Activated CD4-positive, alpha-beta T cell treated with anti-CD3 and anti-CD28 coated beads, Interleukin-2, amount 10 ng/mL, durations not matched to agents 7 days and 5 days (primary cell): ENCODE results near the gene ECM1. TPM values are rescaled to one million over a fixed set of nuclear protein-coding genes. Genes with fewer than 3 reads are reported as not detected.
A peak's percentile ranks its signal among the peaks of the same experiment; 100 is the strongest.

Experiments
- CTCF ChIA-PET: fragments of 350-600 bp; sonication (Branson Sonifier 250); formaldehyde crosslinking; loops from one replicate; lab custom pipeline; 2021; ENCODE audit warnings: antibody characterized with exemption; lab: Charles Lee
- POLR2A ChIA-PET: fragments of 350-600 bp; sonication (Branson Sonifier 250); formaldehyde crosslinking; loops from one replicate; lab custom pipeline; 2021; ENCODE audit warnings: antibody characterized with exemption; lab: Charles Lee
- DNase-seq: peaks from one replicate; pipeline ENCODE4 v3.0.0-alpha.2; 2020
- H3K27ac Mint-ChIP-seq: one replicate; pipeline ENCODE4 v1.8.0; 2021; ENCODE audit warnings: mild to moderate bottlenecking, moderate library complexity, mixed read lengths
- H3K27me3 Mint-ChIP-seq: one replicate; pipeline ENCODE4 v1.8.0; 2021; ENCODE audit warnings: mixed read lengths
- H3K36me3 Mint-ChIP-seq: one replicate; pipeline ENCODE4 v1.8.0; 2021; ENCODE audit warnings: low read depth, mixed read lengths
- H3K4me1 Mint-ChIP-seq: one replicate; pipeline ENCODE4 v1.8.0; 2021; ENCODE audit warnings: mixed read lengths
- H3K4me3 Mint-ChIP-seq: one replicate; pipeline ENCODE4 v1.8.0; 2021; ENCODE audit warnings: mild to moderate bottlenecking, moderate library complexity, mixed read lengths
- H3K9me3 Mint-ChIP-seq: one replicate; pipeline ENCODE4 v1.8.0; 2021; ENCODE audit warnings: mixed read lengths
- total RNA-seq, 2 experiments: library from RNA; stranded (reverse); gene quantifications; one replicate each; pipeline ENCODE4 v1.2.3, GENCODE V29; 2021

The ECM1 gene
- total RNA-seq, 2 experiments from 2014 or later = 0.87 to 1.2 TPM

GRCh38 chr1:150557065-150557600, 49.2 kb downstream of the ECM1 start:
- no peak overlapping the region for H3K27ac Mint-ChIP-seq
- CTCF ChIA-PET = interaction anchor here (2.5 to 9.9 kb wide), 3 partner anchors 9 to 66 kb away, joined by 6 to 158 read pairs (median 84); partner anchors contain the start of genes ADAMTSL4 and MCL1
- no peak for DNase-seq

DNA sequence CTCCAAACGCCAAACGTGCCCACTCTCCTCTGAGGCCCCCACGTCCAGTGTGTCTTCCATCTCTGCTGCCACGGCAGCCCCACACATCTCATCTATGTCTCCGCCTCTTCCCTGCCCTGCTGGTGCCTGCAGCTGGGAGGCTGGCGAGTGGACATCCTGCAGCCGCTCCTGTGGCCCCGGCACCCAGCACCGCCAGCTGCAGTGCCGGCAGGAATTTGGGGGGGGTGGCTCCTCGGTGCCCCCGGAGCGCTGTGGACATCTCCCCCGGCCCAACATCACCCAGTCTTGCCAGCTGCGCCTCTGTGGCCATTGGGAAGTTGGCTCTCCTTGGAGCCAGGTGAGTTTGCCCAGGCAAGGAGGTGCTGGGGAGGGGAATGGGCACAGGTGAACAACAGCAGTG, 49.9 kb downstream of the ECM1 start:
- Mint-ChIP-seq H3K4me3 (no peak overlapping the region), H3K9me3 (no peaks in the 10 kb centered on the region), H3K27me3 (no peaks in the 10 kb centered on the region), H3K36me3 (peaks cover 1% of the 10 kb centered on the region), H3K27ac (no peak overlapping the region), H3K4me1 (peaks cover 29% of the 10 kb centered on the region)
- no peak for DNase-seq
- ChIA-PET POLR2A (no interaction called here), CTCF (interaction anchor here (0.5 to 9.9 kb wide), 5 partner anchors 10 to 121 kb away, joined by 3 to 158 read pairs (median 6); partner anchors contain the start of genes ADAMTSL4, ENSA and MCL1)

More at GRCh38 chr1:150557065-150557600, 49.2 kb downstream of the ECM1 start:
- H3K4me3 Mint-ChIP-seq = no peak overlapping the region
- H3K4me1 Mint-ChIP-seq = peaks cover 29% of the 10 kb centered on the region
- POLR2A ChIA-PET = no interaction called here
- no peaks in the 10 kb centered on the region for H3K9me3 Mint-ChIP-seq
- H3K27me3 Mint-ChIP-seq = no peaks in the 10 kb centered on the region
- H3K36me3 Mint-ChIP-seq = peaks cover 1% of the 10 kb centered on the region

GRCh38 chr1:150558303-150558704, 50.4 kb downstream of the ECM1 start:
- no peaks in the 10 kb centered on the region for H3K9me3 Mint-ChIP-seq
- ChIA-PET CTCF (interaction anchor here (0.5 to 9.9 kb wide), 7 partner anchors 10 to 122 kb away, joined by 3 to 158 read pairs (median 6); partner anchors contain the start of genes ADAMTSL4, ECM1, ENSA and MCL1), POLR2A (no interaction called here)
- H3K4me1 Mint-ChIP-seq = peaks cover 34% of the 10 kb centered on the region
- peaks cover 1% of the 10 kb centered on the region for H3K36me3 Mint-ChIP-seq
- H3K27me3 Mint-ChIP-seq = no peaks in the 10 kb centered on the region
- no peak for DNase-seq
- H3K27ac Mint-ChIP-seq = no peak overlapping the region
- no peak overlapping the region for H3K4me3 Mint-ChIP-seq

- ChIA-PET POLR2A (interaction anchor here (5.1 kb wide), 1 partner anchor 14 kb away, joined by 41 read pairs; no protein-coding TSS in a partner anchor), CTCF (interaction anchor here (0.6 to 9.9 kb wide), 17 partner anchors 11 to 382 kb away, joined by 3 to 158 read pairs (median 6); partner anchors contain the start of genes ADAMTSL4, CA14, ECM1 and ENSA)
- DNase-seq = no peak
- Mint-ChIP-seq H3K27ac (no peak overlapping the region), H3K4me3 (no peak overlapping the region), H3K9me3 (no peaks in the 10 kb centered on the region), H3K4me1 (peaks cover 41% of the 10 kb centered on the region), H3K36me3 (peaks cover 1% of the 10 kb centered on the region), H3K27me3 (no peaks in the 10 kb centered on the region)
These were observed 51.1 kb downstream of the ECM1 start for GRCh38 chr1:150558761-150559655.

DNA sequence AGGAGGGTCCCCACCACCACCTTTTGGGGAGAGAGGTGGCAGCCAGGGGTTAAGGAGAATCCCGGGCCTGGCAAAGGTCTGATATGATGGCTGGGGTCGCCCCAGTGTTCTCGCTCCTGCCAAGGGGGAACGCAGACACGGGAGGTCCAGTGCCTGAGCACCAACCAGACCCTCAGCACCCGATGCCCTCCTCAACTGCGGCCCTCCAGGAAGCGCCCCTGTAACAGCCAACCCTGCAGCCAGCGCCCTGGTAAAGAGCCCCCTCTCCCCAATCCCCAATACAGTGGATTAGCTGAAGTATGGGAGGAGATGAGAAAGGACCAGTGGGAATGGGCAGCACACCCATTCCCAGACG, 51.7 kb downstream of the ECM1 start:
- peaks cover 47% of the 10 kb centered on the region for H3K4me1 Mint-ChIP-seq
- peaks cover 1% of the 10 kb centered on the region for H3K36me3 Mint-ChIP-seq
- no peak overlapping the region for H3K27ac Mint-ChIP-seq
- no peaks in the 10 kb centered on the region for H3K27me3 Mint-ChIP-seq
- DNase-seq = no peak
- CTCF ChIA-PET = interaction anchor here (0.6 to 9.9 kb wide), 16 partner anchors 12 to 381 kb away, joined by 3 to 158 read pairs (median 6); partner anchors contain the start of genes ADAMTSL4, CA14, ECM1 and MCL1
- H3K9me3 Mint-ChIP-seq = no peaks in the 10 kb centered on the region
- no peak overlapping the region for H3K4me3 Mint-ChIP-seq
- POLR2A ChIA-PET = interaction anchor here (5.1 kb wide), 1 partner anchor 13 kb away, joined by 41 read pairs; no protein-coding TSS in a partner anchor

DNA sequence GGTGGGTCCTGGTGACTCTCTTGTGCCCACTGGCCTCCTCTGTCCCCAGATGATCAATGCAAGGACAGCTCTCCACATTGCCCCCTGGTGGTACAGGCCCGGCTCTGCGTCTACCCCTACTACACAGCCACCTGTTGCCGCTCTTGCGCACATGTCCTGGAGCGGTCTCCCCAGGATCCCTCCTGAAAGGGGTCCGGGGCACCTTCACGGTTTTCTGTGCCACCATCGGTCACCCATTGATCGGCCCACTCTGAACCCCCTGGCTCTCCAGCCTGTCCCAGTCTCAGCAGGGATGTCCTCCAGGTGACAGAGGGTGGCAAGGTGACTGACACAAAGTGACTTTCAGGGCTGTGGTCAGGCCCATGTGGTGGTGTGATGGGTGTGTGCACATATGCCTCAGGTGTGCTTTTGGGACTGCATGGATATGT, 52.1 kb downstream of the ECM1 start:
- Mint-ChIP-seq H3K27ac (peak overlapping the region; percentile 98), H3K4me3 (peak overlapping the region; percentile 84), H3K4me1 (peaks cover 51% of the 10 kb centered on the region), H3K27me3 (no peaks in the 10 kb centered on the region), H3K9me3 (no peaks in the 10 kb centered on the region), H3K36me3 (peaks cover 4% of the 10 kb centered on the region)
- POLR2A ChIA-PET = interaction anchor here (4.9 to 5.1 kb wide), 2 partner anchors 13 to 18 kb away, joined by 41 to 50 read pairs; partner anchors contain the start of gene MCL1
- CTCF ChIA-PET = interaction anchor here (0.6 to 9.9 kb wide), 30 partner anchors 12 to 439 kb away, joined by 3 to 158 read pairs (median 5); partner anchors contain the start of genes ADAMTSL4, CA14, ECM1 and ENSA
- peak; percentile 83 for DNase-seq

DNA sequence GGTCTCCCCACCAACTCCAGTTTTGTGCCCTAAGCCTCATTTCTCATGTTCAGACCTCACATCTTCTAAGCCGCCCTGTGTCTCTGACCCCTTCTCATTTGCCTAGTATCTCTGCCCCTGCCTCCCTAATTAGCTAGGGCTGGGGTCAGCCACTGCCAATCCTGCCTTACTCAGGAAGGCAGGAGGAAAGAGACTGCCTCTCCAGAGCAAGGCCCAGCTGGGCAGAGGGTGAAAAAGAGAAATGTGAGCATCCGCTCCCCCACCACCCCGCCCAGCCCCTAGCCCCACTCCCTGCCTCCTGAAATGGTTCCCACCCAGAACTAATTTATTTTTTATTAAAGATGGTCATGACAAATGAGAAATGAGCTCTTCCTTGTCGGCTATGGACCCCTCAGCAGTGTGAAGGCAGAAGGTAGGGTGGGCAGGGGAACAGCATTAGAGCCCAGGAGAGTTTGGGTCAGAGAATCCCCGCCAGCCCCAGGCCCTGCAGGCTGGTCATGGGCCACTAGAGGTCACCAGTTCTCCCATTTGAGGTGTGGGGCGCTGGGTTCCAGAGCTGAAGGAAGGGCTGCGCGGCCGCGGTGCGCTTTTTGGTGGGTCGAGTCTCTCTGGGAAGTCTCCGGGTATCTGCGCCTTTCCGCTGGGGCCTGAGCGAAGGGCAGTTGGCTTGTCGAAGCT, 52.8 kb downstream of the ECM1 start:
- peak; percentile 88 for DNase-seq
- peak overlapping the region; percentile 98 for H3K27ac Mint-ChIP-seq
- no peaks in the 10 kb centered on the region for H3K27me3 Mint-ChIP-seq
- H3K4me3 Mint-ChIP-seq = peak overlapping the region; percentile 84
- H3K4me1 Mint-ChIP-seq = peaks cover 52% of the 10 kb centered on the region
- POLR2A ChIA-PET = interaction anchor here (1.1 to 5.1 kb wide), 3 partner anchors 12 to 69 kb away, joined by 3 to 50 read pairs (median 41); partner anchors contain the start of genes ENSA and MCL1
- CTCF ChIA-PET = interaction anchor here (0.6 to 9.9 kb wide), 48 partner anchors 13 to 438 kb away, joined by 3 to 158 read pairs (median 4); partner anchors contain the start of genes ADAMTSL4, CA14, ECM1 and ENSA
- no peaks in the 10 kb centered on the region for H3K9me3 Mint-ChIP-seq
- H3K36me3 Mint-ChIP-seq = peaks cover 5% of the 10 kb centered on the region

DNA sequence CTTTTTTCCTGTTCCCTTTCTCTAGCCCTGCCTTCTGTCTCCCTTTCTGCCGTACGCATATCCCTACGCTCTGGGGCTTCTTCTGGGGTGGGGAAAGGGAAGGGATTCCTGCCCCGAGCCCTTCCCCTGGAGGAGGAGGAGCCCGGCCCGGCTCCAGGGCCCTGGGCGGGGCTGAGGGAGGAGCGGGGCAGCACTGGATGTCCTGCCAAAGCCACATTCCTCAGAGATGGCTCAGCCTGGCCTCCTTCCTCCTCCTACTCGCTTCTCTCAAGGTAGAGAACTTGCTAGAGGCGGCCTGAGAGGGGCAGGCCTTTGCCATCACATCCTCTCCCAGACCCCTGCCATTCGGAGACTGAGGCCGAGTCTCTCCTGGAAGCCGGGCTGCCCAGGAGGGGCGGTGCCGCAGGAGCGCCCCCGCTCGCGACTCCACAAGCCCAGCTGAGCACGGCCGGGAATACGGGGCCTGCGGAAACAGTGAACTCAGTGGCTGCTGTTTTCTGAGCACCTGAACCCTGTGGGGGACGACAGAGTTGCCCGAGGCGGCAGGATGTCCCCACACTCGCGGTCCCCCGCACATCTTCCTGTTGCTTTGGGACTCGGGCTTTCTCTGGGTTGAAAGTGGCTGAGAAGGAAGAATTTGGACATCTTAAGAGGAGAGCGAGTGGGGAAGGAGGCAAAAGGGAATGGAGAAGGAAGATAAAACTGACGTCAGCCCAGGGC, 53.5 kb downstream of the ECM1 start:
- peaks cover 59% of the 10 kb centered on the region for H3K4me1 Mint-ChIP-seq
- peak overlapping the region; percentile 84 for H3K4me3 Mint-ChIP-seq
- H3K27me3 Mint-ChIP-seq = no peaks in the 10 kb centered on the region
- POLR2A ChIA-PET = interaction anchor here (0.5 to 5.1 kb wide), 4 partner anchors 11 to 675 kb away, joined by 3 to 50 read pairs (median 22); partner anchors contain the start of genes ENSA and MCL1
- H3K9me3 Mint-ChIP-seq = no peaks in the 10 kb centered on the region
- peak; percentile 69 for DNase-seq
- H3K27ac Mint-ChIP-seq = peak overlapping the region; percentile 98
- CTCF ChIA-PET = interaction anchor here (0.5 to 9.9 kb wide), 39 partner anchors 13 to 498 kb away, joined by 3 to 158 read pairs (median 4); partner anchors contain the start of genes ADAMTSL4, CDC42SE1, ENSA and GOLPH3L
- peaks cover 9% of the 10 kb centered on the region for H3K36me3 Mint-ChIP-seq

GRCh38 chr1:150561974-150562445, 54.1 kb downstream of the ECM1 start:
- CTCF ChIA-PET = interaction anchor here (0.5 to 9.9 kb wide), 12 partner anchors 12 to 497 kb away, joined by 3 to 158 read pairs (median 4); partner anchors contain the start of genes CDC42SE1, ENSA, GOLPH3L and MCL1
- Mint-ChIP-seq H3K27me3 (no peaks in the 10 kb centered on the region), H3K4me3 (peak overlapping the region; percentile 84), H3K36me3 (peaks cover 11% of the 10 kb centered on the region), H3K4me1 (peaks cover 65% of the 10 kb centered on the region), H3K27ac (peak overlapping the region; percentile 98), H3K9me3 (no peaks in the 10 kb centered on the region)
- POLR2A ChIA-PET = interaction anchor here (0.5 to 5.1 kb wide), 3 partner anchors 11 to 676 kb away, joined by 3 to 50 read pairs (median 41); partner anchors contain the start of gene MCL1
- peak; percentile 93 for DNase-seq

DNA sequence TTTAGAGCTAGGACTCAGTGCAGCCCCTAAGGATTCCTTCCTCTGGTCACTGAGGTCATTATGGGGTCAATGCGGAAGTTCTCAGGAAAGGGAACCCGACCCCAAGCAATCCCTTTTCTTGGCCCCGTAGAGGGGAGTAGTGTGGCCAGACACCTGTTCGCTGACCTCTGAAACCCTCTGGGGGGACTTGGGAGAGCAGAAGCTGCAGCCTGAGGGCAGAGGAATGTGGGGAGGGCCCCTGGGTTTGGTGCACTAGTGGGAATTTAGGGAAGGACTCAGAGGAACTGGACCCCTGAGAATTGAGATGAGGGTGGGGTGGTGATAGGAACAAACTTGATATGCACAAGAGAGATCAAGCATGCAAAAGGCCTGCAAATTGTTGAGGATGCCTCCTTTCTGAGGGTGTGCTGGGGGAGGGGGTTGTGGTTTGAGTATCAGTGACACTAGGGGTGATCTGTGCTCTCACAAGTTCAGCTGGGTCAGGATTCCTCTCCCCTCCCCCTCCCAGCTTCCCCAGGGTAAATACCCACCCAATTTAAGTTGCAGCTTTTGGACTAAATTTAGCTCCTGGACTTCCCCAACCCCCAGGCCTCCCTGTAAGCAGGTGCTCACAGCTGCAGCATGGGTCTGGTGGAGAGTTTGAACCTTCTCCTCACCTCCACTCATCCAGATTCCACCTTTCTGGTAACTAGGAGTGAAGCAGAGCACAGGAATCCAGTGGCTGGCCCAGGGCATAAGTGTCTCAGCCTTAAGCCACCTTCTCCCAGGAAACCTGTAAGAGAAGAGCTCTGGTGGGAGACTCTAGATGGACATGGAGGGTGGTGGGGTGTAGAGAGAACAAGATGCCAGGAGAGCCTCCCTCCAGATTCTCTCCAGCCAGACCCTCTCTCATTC, 54.8 kb downstream of the ECM1 start:
- H3K36me3 Mint-ChIP-seq = peaks cover 11% of the 10 kb centered on the region
- CTCF ChIA-PET = interaction anchor here (0.5 to 9.9 kb wide), 13 partner anchors 11 to 496 kb away, joined by 3 to 158 read pairs (median 4); partner anchors contain the start of genes CDC42SE1, GOLPH3L and MCL1
- H3K4me3 Mint-ChIP-seq = peak overlapping the region; percentile 84
- H3K9me3 Mint-ChIP-seq = no peaks in the 10 kb centered on the region
- H3K27me3 Mint-ChIP-seq = no peaks in the 10 kb centered on the region
- POLR2A ChIA-PET = interaction anchor here (0.5 to 5.1 kb wide), 4 partner anchors 10 to 50 kb away, joined by 3 to 50 read pairs (median 22); partner anchors contain the start of gene MCL1
- peaks cover 72% of the 10 kb centered on the region for H3K4me1 Mint-ChIP-seq
- peak overlapping the region; percentile 98 for H3K27ac Mint-ChIP-seq
- DNase-seq = peak; percentile 85
